ENCODE data around the gene HYI.
"Not testable (repeated sequence)": the region's sequence is repeated elsewhere in the genome, so short reads cannot be mapped to it uniquely, and the experiment has no call there.

The HYI gene, protein sequence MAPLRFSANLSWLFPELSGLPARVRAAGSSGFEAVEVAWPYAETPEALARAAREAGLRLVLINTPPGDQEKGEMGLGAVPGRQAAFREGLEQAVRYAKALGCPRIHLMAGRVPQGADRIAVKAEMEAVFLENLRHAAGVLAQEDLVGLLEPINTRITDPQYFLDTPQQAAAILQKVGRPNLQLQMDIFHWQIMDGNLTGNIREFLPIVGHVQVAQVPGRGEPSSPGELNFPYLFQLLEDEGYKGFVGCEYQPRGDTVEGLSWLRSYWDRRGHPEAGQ

DNA sequence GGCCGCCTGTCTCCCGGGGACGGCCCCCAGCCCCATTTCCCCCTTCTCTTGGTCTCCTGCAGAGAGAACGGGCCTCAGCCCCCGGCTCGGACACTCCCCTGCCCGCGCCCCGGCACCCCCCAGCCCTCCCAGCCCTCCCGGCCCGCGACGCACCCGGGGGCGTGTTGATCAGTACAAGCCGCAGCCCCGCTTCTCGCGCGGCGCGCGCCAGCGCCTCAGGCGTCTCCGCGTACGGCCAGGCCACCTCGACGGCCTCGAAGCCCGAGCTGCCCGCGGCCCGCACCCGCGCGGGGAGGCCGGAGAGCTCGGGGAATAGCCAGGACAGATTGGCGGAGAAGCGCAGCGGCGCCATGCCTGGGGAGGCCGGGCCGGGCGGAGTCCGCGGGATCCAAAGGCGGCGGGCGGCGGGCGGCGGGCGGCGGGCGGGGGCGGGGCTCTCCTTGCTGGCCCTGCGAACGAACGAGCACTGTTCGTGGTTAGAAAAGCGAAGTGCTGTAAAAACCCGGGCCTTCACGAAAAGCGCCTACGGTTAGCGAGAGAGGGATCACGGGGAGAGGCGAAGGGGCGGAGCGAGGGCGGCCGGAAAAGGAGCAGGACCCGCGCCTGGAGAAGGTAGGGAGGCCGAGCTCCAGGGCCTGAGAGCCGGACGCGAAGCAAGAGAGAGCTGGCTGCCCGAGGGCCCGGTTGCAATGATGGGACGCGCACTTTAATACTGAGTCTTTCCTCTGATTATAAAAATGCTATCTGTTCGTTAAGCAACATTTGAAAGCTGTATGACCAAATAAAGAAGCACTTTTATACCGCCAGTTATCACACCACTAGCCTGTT, at the start of gene HYI:
HYI (minus strand) TSS at position 490 of the 828 bp plus-strand sequence; CDS start at position 352, 138 bp downstream.
- peak; percentile 84 for DNase-seq (ENCODE audit: low read depth)
- peak within 1 kb of the TSS; percentile 49 for H3K4me3 ChIP-seq (ENCODE audit: low read length)
- TF ChIP-seq, protein P1, sequence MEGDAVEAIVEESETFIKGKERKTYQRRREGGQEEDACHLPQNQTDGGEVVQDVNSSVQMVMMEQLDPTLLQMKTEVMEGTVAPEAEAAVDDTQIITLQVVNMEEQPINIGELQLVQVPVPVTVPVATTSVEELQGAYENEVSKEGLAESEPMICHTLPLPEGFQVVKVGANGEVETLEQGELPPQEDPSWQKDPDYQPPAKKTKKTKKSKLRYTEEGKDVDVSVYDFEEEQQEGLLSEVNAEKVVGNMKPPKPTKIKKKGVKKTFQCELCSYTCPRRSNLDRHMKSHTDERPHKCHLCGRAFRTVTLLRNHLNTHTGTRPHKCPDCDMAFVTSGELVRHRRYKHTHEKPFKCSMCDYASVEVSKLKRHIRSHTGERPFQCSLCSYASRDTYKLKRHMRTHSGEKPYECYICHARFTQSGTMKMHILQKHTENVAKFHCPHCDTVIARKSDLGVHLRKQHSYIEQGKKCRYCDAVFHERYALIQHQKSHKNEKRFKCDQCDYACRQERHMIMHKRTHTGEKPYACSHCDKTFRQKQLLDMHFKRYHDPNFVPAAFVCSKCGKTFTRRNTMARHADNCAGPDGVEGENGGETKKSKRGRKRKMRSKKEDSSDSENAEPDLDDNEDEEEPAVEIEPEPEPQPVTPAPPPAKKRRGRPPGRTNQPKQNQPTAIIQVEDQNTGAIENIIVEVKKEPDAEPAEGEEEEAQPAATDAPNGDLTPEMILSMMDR (IDR thresholded peaks at IDR 0.05; ENCODE audit: insufficient read depth, low read depth, low read length, missing control alignments) = no peak

DNA sequence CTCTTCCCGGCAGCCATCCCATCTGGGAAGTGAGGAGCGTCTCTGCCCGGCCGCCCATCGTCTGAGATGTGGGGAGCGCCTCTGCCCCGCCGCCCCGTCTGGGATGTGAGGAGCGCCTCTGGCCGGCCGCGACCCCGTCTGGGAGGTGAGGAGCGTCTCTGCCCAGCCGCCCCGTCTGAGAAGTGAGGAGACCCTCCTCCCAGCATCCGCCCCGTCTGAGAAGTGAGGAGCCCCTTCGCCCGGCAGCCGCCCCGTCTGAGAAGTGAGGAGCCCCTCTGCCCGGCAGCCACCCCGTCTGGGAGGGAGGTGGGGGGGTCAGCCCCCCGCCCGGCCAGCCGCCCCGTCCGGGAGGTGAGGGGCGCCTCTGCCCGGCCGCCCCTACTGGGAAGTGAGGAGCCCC, 48.1 kb upstream of the HYI start:
- DNase-seq (ENCODE audit: low read depth); H3K4me3 ChIP-seq (ENCODE audit: low read length): not testable (repeated sequence)

DNA sequence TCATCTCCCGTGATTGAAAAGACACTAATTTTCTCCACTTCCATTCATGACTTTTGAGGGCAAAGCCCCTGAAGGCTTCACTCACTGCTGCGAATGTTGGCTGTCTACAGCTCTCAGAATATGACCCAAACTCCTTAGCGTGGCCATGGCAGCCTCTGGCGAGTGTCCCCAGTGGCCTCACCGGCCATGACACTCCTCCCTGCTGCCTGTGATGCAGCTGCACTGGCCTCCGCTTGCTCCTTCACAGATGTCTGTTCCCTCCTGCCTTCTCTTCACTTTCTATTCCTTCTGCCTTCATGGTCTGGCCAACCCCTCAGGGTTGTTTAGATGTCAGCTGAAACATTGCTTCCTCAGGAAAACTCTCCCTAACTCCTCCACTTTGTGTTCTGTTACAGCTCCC, 46.2 kb upstream of the HYI start:
- no peak for DNase-seq (ENCODE audit: low read depth)
- TF ChIP-seq, protein P1 (IDR thresholded peaks at IDR 0.05; ENCODE audit: insufficient read depth, low read depth, low read length, missing control alignments) = no peak
- no peak overlapping the region for H3K4me3 ChIP-seq (ENCODE audit: low read length)

DNA sequence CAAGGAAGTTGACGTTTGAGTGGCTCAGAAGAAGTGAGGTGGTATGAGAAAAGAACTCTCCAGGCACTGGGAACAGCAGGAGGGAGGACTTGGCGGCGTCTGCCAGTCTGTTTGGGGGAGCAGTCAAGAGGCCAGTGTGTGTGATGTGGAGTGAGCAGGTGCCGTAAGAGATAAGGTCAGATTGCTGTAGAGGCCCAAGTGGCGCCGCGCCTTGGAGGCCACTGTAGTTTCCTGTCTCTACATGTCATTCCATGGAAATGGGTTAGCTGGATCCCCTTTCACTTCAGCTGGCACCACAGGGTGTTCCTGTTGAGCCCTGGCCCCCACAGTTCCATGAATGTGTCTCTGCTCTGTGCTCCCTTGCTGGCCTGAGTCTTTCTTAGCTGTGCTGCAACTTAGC, 41.5 kb upstream of the HYI start:
- DNase-seq (ENCODE audit: low read depth) = no peak
- H3K4me3 ChIP-seq (ENCODE audit: low read length) = no peak overlapping the region
- TF ChIP-seq, protein P1 (IDR thresholded peaks at IDR 0.05; ENCODE audit: insufficient read depth, low read depth, low read length, missing control alignments) = no peak

DNA sequence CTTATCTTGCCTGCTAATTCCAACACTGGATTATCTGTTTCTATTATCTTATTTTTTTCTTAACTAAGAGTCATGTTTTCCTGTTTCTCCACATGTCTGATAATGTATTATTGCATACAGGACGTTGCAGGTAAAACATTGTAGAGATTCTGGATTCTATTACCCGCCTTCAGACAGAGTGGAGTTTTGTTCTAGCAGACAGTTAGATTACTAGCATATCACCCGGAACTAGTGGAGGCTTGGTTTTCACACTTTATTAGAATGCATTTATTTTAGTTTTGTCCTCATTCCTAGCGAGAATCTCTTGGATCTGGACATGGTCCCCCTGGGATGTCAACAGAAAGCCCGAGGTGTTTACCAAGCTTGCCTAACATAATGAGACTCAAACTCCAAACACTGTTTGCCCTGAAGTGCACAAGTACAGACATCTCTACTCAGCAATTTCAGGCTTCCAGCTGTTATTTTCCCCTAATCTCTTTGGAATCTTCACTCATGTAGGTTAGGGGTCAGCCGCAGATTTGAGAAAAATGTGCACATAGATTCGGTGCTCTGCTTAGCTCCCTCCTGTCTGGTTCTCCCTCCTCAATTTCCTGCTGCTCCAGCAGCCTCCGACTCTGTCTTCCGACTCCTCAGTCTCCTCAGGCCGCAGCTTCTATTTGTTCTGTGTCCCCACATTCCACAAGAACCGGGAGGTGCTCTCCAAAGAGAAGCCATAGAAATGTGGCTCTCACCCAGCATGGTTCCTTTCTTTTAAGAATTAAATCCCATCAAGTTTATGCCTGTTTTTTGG, 40.1 kb upstream of the HYI start:
- peak; percentile 33 for DNase-seq (ENCODE audit: low read depth)
- H3K4me3 ChIP-seq (ENCODE audit: low read length) = no peak overlapping the region
- TF ChIP-seq, protein P1 (IDR thresholded peaks at IDR 0.05; ENCODE audit: insufficient read depth, low read depth, low read length, missing control alignments) = no peak

DNA sequence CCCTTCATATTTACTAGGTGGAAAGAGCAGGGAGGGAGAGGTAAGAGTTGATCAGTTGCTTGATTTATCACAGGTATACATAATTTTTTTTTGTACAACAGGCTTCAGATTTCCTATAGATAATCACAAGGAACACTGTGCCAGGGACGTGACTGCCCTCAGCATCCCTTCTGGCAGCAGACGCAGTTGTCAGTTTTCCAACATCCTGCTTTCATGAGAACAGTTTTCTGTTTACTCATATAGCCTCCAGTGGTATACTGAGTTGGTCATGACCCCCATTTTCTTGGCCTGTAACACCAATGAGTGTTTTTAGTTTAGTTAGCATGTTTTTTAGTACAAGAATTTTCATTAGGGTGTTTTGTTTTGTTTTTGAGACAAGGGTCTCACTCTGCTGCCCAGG, 39.1 kb upstream of the HYI start:
- no peak overlapping the region for H3K4me3 ChIP-seq (ENCODE audit: low read length)
- TF ChIP-seq, protein P1 (IDR thresholded peaks at IDR 0.05; ENCODE audit: insufficient read depth, low read depth, low read length, missing control alignments) = no peak
- peak; percentile 64 for DNase-seq (ENCODE audit: low read depth)

DNA sequence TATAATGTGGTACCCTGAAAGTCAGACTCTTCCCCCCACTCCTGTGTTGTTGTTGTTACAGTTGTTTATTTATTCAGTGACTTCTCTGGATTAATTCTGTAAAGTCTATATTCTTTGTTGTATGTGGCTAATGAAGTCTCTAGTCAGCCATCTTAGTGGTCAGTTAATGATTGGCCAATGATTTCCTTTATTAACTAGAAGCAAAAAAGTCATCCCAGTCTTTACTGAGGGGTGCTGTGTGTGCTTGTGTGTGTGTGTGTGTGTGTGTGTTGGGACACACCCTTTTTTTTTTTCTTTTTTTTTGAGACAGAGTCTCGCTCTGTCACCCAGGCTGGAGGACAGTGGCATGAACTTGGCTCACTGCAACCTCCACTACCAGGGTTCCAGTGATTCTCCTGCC, 37.3 kb upstream of the HYI start:
- no peak overlapping the region for H3K4me3 ChIP-seq (ENCODE audit: low read length)
- DNase-seq (ENCODE audit: low read depth) = no peak
- TF ChIP-seq, protein P1 (IDR thresholded peaks at IDR 0.05; ENCODE audit: insufficient read depth, low read depth, low read length, missing control alignments) = no peak

All from epithelial cell of esophagus (primary cell).